WTC11 (cell line): ENCODE results near the gene APBA3. TPM values are rescaled to one million over a fixed set of nuclear protein-coding genes. Genes with fewer than 3 reads are reported as not detected.

Source experiments
- ATAC-seq: fragments of 200-7000 bp; cut with Tn5 transposase; 2 replicates; pipeline ENCODE4 v1.10.0; 2021; ENCODE audit warnings: mild to moderate bottlenecking, moderate library complexity
- CTCF ChIA-PET: fragments of 300-600 bp; sonication (Branson Sonifier 250); formaldehyde crosslinking; loops from one replicate; lab custom pipeline; 2021; ENCODE audit warnings: antibody characterized with exemption; lab: Charles Lee
- POLR2A ChIA-PET: fragments of 350-600 bp; sonication (Branson Sonifier 250); formaldehyde crosslinking; loops from one replicate; lab custom pipeline; 2021; ENCODE audit warnings: antibody characterized with exemption; lab: Charles Lee
- DNase-seq: peaks from one replicate; pipeline ENCODE4 v3.0.0; 2021; ENCODE audit warnings: low spot score
- H3K27ac Mint-ChIP-seq: 2 replicates; pipeline ENCODE4 v1.8.0; 2021; ENCODE audit warnings: mixed read lengths
- H3K27me3 Mint-ChIP-seq: 2 replicates; pipeline ENCODE4 v1.8.0; 2021; ENCODE audit warnings: low read depth, mild to moderate bottlenecking, moderate library complexity, mixed read lengths
- H3K36me3 Mint-ChIP-seq: 2 replicates; pipeline ENCODE4 v1.8.0; 2021; ENCODE audit warnings: mixed read lengths
- H3K4me1 Mint-ChIP-seq: 2 replicates; pipeline ENCODE4 v1.8.0; 2022; ENCODE audit warnings: mixed read lengths
- H3K4me3 Mint-ChIP-seq: 2 replicates; pipeline ENCODE4 v1.8.0; 2021; ENCODE audit warnings: mild to moderate bottlenecking, moderate library complexity, mixed read lengths
- H3K9me3 Mint-ChIP-seq: 2 replicates; pipeline ENCODE4 v1.8.0; 2021; ENCODE audit warnings: mixed read lengths
- ELF4 ChIP-seq: sonication (generic); formaldehyde crosslinking; IDR thresholded peaks from 2 replicates; pipeline ENCODE4 v1.8.1; 2022; ENCODE audit warnings: low read depth, mild to moderate bottlenecking, moderate library complexity, missing genetic modification reagents
- FOXK1 ChIP-seq: sonication (generic); formaldehyde crosslinking; IDR thresholded peaks from 2 replicates; pipeline ENCODE4 v1.8.0; 2022; ENCODE audit warnings: mild to moderate bottlenecking, moderate library complexity, missing genetic modification reagents
- GRHL2 ChIP-seq: fragments of 250-450 bp; sonication (Bioruptor Pico); IDR thresholded peaks from 2 replicates; pipeline ENCODE4 v1.8.0; 2022; ENCODE audit warnings: mild to moderate bottlenecking, moderate library complexity; ENCODE audit not compliant: insufficient replicate concordance, severe bottlenecking
- JUN ChIP-seq: sonication (generic); formaldehyde crosslinking; IDR thresholded peaks from 2 replicates; pipeline ENCODE4 v1.8.0; 2023; ENCODE audit warnings: mild to moderate bottlenecking, missing genetic modification reagents
- NFATC4 ChIP-seq: fragments of 250-450 bp; sonication (Bioruptor Pico); IDR thresholded peaks from 2 replicates; pipeline ENCODE4 v1.9.0; 2021; ENCODE audit warnings: mild to moderate bottlenecking
- OVOL2 ChIP-seq: fragments of 250-450 bp; sonication (Bioruptor Pico); IDR thresholded peaks from 2 replicates; pipeline ENCODE4 v1.9.0; 2021; ENCODE audit warnings: mild to moderate bottlenecking, borderline replicate concordance
- PRRX2 ChIP-seq: fragments of 250-450 bp; sonication (Bioruptor Pico); IDR thresholded peaks from 2 replicates; pipeline ENCODE4 v1.8.0; 2021; ENCODE audit warnings: mild to moderate bottlenecking
- RELA ChIP-seq: sonication (generic); formaldehyde crosslinking; IDR thresholded peaks from 2 replicates; pipeline ENCODE4 v1.8.1; 2022; ENCODE audit warnings: missing genetic modification reagents, mild to moderate bottlenecking, borderline replicate concordance
- SMAD4 ChIP-seq: sonication (generic); formaldehyde crosslinking; IDR thresholded peaks from 2 replicates; pipeline ENCODE4 v1.8.0; 2022; ENCODE audit warnings: mild to moderate bottlenecking, missing genetic modification reagents
- SP1 ChIP-seq: sonication (generic); formaldehyde crosslinking; conservative IDR thresholded peaks from 2 replicates; pipeline ENCODE4 v1.8.1; 2022; ENCODE audit warnings: missing genetic modification reagents
- TCF7 ChIP-seq: sonication (generic); formaldehyde crosslinking; IDR thresholded peaks from 2 replicates; pipeline ENCODE4 v1.8.0; 2022; ENCODE audit warnings: mild to moderate bottlenecking, low read depth, missing genetic modification reagents, moderate library complexity
- TEAD4 ChIP-seq: sonication (generic); formaldehyde crosslinking; IDR thresholded peaks from 2 replicates; pipeline ENCODE4 v1.8.0; 2022; ENCODE audit warnings: mild to moderate bottlenecking, missing genetic modification reagents
- ZNF232 ChIP-seq: sonication (generic); formaldehyde crosslinking; IDR thresholded peaks from 2 replicates; pipeline ENCODE4 v1.8.0; 2022; ENCODE audit warnings: mild to moderate bottlenecking, missing genetic modification reagents
- ZNF416 ChIP-seq: fragments of 250-450 bp; sonication (Bioruptor Pico); IDR thresholded peaks from 2 replicates; pipeline ENCODE4 v1.9.0; 2021; ENCODE audit warnings: mild to moderate bottlenecking, inconsistent platforms
- ZNF423 ChIP-seq: fragments of 250-450 bp; sonication (Bioruptor Pico); IDR thresholded peaks from 2 replicates; pipeline ENCODE4 v2.1.2; 2022; ENCODE audit warnings: mild to moderate bottlenecking, moderate library complexity
- ZNF671 ChIP-seq: fragments of 250-450 bp; sonication (Bioruptor Pico); IDR thresholded peaks from 2 replicates; pipeline ENCODE4 v1.8.0; 2021; ENCODE audit warnings: mild to moderate bottlenecking
- total RNA-seq: library from RNA; stranded (reverse); gene quantifications from 3 replicates; pipeline ENCODE4 v1.2.3, GENCODE V29; 2021
- TF ChIP-seq, protein P1 (sequence below): sonication (generic); formaldehyde crosslinking; conservative IDR thresholded peaks from 2 replicates; pipeline ENCODE4 v1.8.1; 2022; ENCODE audit warnings: mild to moderate bottlenecking, missing genetic modification reagents
- TF ChIP-seq, protein P2 (sequence below): sonication (generic); formaldehyde crosslinking; IDR thresholded peaks from 2 replicates; pipeline ENCODE4 v1.8.1; 2022; ENCODE audit warnings: low read depth, missing genetic modification reagents, borderline replicate concordance
- TF ChIP-seq, protein P3 (sequence below): sonication (generic); formaldehyde crosslinking; IDR thresholded peaks from 2 replicates; pipeline ENCODE4 v1.8.0; 2022; ENCODE audit warnings: missing genetic modification reagents
- TF ChIP-seq, protein P4 (sequence below): sonication (generic); formaldehyde crosslinking; IDR thresholded peaks from 2 replicates; pipeline ENCODE4 v1.8.1; 2023; ENCODE audit warnings: mild to moderate bottlenecking, missing genetic modification reagents, moderate library complexity
- TF ChIP-seq, protein P5 (sequence below): sonication (generic); formaldehyde crosslinking; IDR thresholded peaks from 2 replicates; pipeline ENCODE4 v1.8.1; 2022; ENCODE audit warnings: mild to moderate bottlenecking, missing genetic modification reagents, moderate library complexity, borderline replicate concordance
- TF ChIP-seq, protein P6 (sequence below): sonication (generic); formaldehyde crosslinking; IDR thresholded peaks from 2 replicates; pipeline ENCODE4 v1.8.1; 2023; ENCODE audit warnings: mild to moderate bottlenecking, missing genetic modification reagents, moderate library complexity
- TF ChIP-seq, protein P7 (sequence below): fragments of 200-600 bp; IDR thresholded peaks from 2 replicates; pipeline ENCODE4 v1.8.0; 2022; ENCODE audit warnings: antibody characterized with exemption
- TF ChIP-seq, protein P8 (sequence below): sonication (generic); formaldehyde crosslinking; IDR thresholded peaks from 2 replicates; pipeline ENCODE4 v1.8.0; 2022; ENCODE audit warnings: mild to moderate bottlenecking, missing genetic modification reagents
- TF ChIP-seq, protein P9 (sequence below): sonication (generic); formaldehyde crosslinking; IDR thresholded peaks from 2 replicates; pipeline ENCODE4 v1.8.0; 2022; ENCODE audit warnings: mild to moderate bottlenecking, missing genetic modification reagents

The APBA3 gene
- total RNA-seq, 1 experiment from 2014 or later: 27.5 TPM

DNA sequence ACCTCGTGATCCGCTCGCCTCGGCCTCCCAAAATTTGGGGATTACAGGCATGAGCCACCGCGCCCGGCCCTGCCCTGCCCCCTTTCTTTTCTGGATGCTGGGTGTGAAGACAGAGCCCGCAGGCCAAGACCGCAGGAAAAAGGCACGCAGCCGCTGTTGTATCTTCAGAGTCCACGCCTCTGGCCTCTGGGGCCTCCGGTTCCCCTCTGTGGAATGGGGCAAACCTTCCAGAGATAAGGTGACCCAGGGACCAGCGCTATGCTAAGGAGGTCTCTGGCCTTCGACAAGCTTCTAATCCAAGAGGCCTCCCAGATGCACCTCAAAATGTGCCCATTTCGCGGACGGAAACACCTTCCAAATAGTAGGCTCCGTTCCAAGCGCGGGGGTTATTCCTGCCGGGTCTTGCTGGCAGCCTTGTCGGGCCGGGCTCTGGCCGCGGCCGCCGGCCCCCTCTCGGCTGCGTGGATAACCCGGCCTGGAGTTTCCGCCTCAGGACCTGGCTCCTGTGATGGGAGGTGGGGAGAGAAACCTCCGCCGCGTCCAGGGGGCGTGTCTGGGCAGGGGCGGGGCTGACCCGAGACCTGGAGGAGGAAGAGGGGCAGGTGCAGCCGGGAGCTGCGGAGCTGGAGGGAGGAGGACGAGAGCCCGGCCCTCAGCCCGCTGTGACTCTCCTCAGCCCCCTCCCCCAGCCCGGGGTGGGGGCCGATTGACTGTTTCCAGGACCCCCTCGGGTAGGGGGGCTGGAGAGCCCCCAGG, 40.2 kb downstream of the APBA3 start:
- peak overlapping the region; percentile 83 for H3K4me3 Mint-ChIP-seq
- POLR2A ChIA-PET: interaction anchor here (0.5 kb wide), 1 partner anchor 1146 kb away, joined by 3 read pairs; the partner anchor contains the start of gene PLIN3
- peaks cover 16% of the 10 kb centered on the region for H3K4me1 Mint-ChIP-seq
- no peaks in the 10 kb centered on the region for H3K27me3 Mint-ChIP-seq
- H3K27ac Mint-ChIP-seq: no peak overlapping the region
- CTCF ChIA-PET: interaction anchor here (0.6 to 6.9 kb wide), 15 partner anchors 10 to 804 kb away, joined by 3 to 65 read pairs (median 4); partner anchors contain the start of genes MRPL54 and TJP3
- no peaks in the 10 kb centered on the region for H3K9me3 Mint-ChIP-seq
- ATAC-seq: peak; percentile 69
- H3K36me3 Mint-ChIP-seq: no peaks in the 10 kb centered on the region
- DNase-seq: peak; percentile 99
- TF ChIP-seq NFATC4 (CRISPR knock-in tag) (no peak), OVOL2 (CRISPR knock-in tag) (no peak), GRHL2 (CRISPR knock-in tag) (no peak), ZNF671 (CRISPR knock-in tag) (no peak), RELA (CRISPR knock-in tag) (no peak), ZNF416 (CRISPR knock-in tag) (no peak), FOXK1 (peak; percentile 74; the same call in 1 of the 2 replicates), TEAD4 (no peak), ZNF423 (CRISPR knock-in tag) (no peak), PRRX2 (CRISPR knock-in tag) (no peak), ZNF232 (CRISPR knock-in tag) (peak; percentile 68; the same call in 1 of the 2 replicates), SMAD4 (CRISPR knock-in tag) (no peak), TCF7 (CRISPR knock-in tag) (no peak), SP1 (CRISPR knock-in tag) (peak; percentile 100), JUN (CRISPR knock-in tag) (no peak), ELF4 (CRISPR knock-in tag) (no peak)
- TF ChIP-seq, protein P1, sequence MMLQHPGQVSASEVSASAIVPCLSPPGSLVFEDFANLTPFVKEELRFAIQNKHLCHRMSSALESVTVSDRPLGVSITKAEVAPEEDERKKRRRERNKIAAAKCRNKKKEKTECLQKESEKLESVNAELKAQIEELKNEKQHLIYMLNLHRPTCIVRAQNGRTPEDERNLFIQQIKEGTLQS: no peak
- TF ChIP-seq, protein P2, sequence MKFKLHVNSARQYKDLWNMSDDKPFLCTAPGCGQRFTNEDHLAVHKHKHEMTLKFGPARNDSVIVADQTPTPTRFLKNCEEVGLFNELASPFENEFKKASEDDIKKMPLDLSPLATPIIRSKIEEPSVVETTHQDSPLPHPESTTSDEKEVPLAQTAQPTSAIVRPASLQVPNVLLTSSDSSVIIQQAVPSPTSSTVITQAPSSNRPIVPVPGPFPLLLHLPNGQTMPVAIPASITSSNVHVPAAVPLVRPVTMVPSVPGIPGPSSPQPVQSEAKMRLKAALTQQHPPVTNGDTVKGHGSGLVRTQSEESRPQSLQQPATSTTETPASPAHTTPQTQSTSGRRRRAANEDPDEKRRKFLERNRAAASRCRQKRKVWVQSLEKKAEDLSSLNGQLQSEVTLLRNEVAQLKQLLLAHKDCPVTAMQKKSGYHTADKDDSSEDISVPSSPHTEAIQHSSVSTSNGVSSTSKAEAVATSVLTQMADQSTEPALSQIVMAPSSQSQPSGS (CRISPR knock-in tag): no peak
- TF ChIP-seq, protein P3, sequence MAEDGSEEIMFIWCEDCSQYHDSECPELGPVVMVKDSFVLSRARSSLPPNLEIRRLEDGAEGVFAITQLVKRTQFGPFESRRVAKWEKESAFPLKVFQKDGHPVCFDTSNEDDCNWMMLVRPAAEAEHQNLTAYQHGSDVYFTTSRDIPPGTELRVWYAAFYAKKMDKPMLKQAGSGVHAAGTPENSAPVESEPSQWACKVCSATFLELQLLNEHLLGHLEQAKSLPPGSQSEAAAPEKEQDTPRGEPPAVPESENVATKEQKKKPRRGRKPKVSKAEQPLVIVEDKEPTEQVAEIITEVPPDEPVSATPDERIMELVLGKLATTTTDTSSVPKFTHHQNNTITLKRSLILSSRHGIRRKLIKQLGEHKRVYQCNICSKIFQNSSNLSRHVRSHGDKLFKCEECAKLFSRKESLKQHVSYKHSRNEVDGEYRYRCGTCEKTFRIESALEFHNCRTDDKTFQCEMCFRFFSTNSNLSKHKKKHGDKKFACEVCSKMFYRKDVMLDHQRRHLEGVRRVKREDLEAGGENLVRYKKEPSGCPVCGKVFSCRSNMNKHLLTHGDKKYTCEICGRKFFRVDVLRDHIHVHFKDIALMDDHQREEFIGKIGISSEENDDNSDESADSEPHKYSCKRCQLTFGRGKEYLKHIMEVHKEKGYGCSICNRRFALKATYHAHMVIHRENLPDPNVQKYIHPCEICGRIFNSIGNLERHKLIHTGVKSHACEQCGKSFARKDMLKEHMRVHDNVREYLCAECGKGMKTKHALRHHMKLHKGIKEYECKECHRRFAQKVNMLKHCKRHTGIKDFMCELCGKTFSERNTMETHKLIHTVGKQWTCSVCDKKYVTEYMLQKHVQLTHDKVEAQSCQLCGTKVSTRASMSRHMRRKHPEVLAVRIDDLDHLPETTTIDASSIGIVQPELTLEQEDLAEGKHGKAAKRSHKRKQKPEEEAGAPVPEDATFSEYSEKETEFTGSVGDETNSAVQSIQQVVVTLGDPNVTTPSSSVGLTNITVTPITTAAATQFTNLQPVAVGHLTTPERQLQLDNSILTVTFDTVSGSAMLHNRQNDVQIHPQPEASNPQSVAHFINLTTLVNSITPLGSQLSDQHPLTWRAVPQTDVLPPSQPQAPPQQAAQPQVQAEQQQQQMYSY (CRISPR knock-in tag): peak; percentile 100
- TF ChIP-seq, protein P4, sequence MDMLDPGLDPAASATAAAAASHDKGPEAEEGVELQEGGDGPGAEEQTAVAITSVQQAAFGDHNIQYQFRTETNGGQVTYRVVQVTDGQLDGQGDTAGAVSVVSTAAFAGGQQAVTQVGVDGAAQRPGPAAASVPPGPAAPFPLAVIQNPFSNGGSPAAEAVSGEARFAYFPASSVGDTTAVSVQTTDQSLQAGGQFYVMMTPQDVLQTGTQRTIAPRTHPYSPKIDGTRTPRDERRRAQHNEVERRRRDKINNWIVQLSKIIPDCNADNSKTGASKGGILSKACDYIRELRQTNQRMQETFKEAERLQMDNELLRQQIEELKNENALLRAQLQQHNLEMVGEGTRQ (CRISPR knock-in tag): peak; percentile 51
- TF ChIP-seq, protein P5, sequence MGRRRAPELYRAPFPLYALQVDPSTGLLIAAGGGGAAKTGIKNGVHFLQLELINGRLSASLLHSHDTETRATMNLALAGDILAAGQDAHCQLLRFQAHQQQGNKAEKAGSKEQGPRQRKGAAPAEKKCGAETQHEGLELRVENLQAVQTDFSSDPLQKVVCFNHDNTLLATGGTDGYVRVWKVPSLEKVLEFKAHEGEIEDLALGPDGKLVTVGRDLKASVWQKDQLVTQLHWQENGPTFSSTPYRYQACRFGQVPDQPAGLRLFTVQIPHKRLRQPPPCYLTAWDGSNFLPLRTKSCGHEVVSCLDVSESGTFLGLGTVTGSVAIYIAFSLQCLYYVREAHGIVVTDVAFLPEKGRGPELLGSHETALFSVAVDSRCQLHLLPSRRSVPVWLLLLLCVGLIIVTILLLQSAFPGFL (CRISPR knock-in tag): no peak
- TF ChIP-seq, protein P6, sequence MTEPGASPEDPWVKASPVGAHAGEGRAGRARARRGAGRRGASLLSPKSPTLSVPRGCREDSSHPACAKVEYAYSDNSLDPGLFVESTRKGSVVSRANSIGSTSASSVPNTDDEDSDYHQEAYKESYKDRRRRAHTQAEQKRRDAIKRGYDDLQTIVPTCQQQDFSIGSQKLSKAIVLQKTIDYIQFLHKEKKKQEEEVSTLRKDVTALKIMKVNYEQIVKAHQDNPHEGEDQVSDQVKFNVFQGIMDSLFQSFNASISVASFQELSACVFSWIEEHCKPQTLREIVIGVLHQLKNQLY (CRISPR knock-in tag): no peak
- TF ChIP-seq, protein P7, sequence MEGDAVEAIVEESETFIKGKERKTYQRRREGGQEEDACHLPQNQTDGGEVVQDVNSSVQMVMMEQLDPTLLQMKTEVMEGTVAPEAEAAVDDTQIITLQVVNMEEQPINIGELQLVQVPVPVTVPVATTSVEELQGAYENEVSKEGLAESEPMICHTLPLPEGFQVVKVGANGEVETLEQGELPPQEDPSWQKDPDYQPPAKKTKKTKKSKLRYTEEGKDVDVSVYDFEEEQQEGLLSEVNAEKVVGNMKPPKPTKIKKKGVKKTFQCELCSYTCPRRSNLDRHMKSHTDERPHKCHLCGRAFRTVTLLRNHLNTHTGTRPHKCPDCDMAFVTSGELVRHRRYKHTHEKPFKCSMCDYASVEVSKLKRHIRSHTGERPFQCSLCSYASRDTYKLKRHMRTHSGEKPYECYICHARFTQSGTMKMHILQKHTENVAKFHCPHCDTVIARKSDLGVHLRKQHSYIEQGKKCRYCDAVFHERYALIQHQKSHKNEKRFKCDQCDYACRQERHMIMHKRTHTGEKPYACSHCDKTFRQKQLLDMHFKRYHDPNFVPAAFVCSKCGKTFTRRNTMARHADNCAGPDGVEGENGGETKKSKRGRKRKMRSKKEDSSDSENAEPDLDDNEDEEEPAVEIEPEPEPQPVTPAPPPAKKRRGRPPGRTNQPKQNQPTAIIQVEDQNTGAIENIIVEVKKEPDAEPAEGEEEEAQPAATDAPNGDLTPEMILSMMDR: no peak
- TF ChIP-seq, protein P8, sequence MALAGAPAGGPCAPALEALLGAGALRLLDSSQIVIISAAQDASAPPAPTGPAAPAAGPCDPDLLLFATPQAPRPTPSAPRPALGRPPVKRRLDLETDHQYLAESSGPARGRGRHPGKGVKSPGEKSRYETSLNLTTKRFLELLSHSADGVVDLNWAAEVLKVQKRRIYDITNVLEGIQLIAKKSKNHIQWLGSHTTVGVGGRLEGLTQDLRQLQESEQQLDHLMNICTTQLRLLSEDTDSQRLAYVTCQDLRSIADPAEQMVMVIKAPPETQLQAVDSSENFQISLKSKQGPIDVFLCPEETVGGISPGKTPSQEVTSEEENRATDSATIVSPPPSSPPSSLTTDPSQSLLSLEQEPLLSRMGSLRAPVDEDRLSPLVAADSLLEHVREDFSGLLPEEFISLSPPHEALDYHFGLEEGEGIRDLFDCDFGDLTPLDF (CRISPR knock-in tag): no peak
- TF ChIP-seq, protein P9, sequence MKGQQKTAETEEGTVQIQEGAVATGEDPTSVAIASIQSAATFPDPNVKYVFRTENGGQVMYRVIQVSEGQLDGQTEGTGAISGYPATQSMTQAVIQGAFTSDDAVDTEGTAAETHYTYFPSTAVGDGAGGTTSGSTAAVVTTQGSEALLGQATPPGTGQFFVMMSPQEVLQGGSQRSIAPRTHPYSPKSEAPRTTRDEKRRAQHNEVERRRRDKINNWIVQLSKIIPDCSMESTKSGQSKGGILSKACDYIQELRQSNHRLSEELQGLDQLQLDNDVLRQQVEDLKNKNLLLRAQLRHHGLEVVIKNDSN (CRISPR knock-in tag): no peak
